Activated T-cell treated with anti-CD3 and anti-CD28 coated beads, Interleukin-2, amount 50 U/mL, for 4 hours (primary cell): ENCODE results near the gene SFTPB. TPM values are rescaled to one million over a fixed set of nuclear protein-coding genes. Genes with fewer than 3 reads are reported as not detected.
"Not testable (repeated sequence)": the region's sequence is repeated elsewhere in the genome, so short reads cannot be mapped to it uniquely, and the experiment has no call there.

ENCODE experiments used
- ATAC-seq, 2 donors: fragments of 200-7000 bp; cut with Tn5 transposase; one replicate each; pipeline ENCODE4 v1.10.0; 2021
- DNase-seq: peaks from one replicate; pipeline ENCODE4 v3.0.0-alpha.2; 2020
- H3K27me3 Mint-ChIP-seq: one replicate; pipeline ENCODE4 v1.8.0; 2021; ENCODE audit warnings: low read depth, mixed read lengths
- H3K36me3 Mint-ChIP-seq: one replicate; pipeline ENCODE4 v1.8.0; 2022; ENCODE audit warnings: mixed read lengths; ENCODE audit not compliant: insufficient read depth
- H3K4me1 Mint-ChIP-seq: one replicate; pipeline ENCODE4 v1.8.0; 2021; ENCODE audit warnings: low read depth, mixed read lengths
- H3K4me3 Mint-ChIP-seq: one replicate; pipeline ENCODE4 v1.8.0; 2021; ENCODE audit warnings: mild to moderate bottlenecking, moderate library complexity, mixed read lengths
- H3K9me3 Mint-ChIP-seq: one replicate; pipeline ENCODE4 v1.8.0; 2021; ENCODE audit warnings: mixed read lengths
- total RNA-seq, 3 donors: library from RNA; stranded (reverse); gene quantifications; one replicate each; pipeline ENCODE4 v1.2.1, GENCODE V29; 2021

Gene SFTPB
- total RNA-seq, result 1 to 10 TPM; 3.8 to 5.7 (median 5.0) TPM

DNA sequence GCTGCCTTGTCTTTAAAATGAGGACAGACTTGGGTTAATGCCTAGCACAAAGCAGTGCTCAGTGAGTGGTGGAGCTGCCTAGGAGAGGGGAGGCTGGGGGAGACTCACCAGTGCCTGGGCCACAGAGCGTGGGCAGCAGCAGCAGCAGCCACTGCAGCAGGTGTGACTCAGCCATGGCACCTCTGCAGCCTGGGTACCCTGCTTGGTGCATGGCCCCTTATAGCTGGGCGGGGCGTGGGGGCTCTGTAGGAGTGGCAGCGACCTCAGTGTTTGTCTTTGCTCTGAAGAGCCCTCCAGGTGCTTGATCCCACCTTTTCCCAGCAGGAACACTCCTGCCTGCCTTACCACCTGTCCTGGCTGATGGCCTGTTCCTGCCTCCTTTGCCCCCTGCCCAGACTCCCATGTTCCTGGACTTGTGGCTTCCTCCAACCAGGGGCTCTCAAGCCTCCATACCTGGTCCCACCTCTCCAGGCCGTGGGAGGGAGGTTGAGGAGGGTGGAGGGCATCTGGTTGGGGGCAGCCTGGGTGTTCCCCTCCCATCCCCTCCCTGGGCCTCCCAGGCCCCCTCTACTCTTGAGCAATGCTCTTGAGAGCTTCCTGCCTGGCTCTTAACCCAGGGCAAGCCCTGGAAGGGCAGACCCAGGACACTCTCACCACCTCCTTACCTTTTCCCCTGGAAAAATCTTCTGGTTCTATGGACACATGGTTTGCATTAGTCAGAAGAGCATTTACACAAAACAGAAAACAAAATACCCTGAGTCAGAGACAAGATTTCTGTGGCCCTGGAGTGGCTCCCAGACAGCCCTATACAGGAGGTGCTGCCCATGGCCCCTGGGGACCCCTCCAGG lies at the start of gene SFTPB:
SFTPB (minus strand) TSS at position 191 of the 848 bp plus-strand sequence; CDS start at position 175, 16 bp downstream.
- DNase-seq, result no peak
- no peaks in the 10 kb centered on the region for H3K27me3 Mint-ChIP-seq
- no peaks in the 10 kb centered on the region for H3K9me3 Mint-ChIP-seq
- H3K36me3 Mint-ChIP-seq, result no peaks in the 10 kb centered on the region
- H3K4me3 Mint-ChIP-seq, result no peak within 1 kb of the TSS
- ATAC-seq, result no peak
- H3K4me1 Mint-ChIP-seq, result no peaks in the 10 kb centered on the region

DNA sequence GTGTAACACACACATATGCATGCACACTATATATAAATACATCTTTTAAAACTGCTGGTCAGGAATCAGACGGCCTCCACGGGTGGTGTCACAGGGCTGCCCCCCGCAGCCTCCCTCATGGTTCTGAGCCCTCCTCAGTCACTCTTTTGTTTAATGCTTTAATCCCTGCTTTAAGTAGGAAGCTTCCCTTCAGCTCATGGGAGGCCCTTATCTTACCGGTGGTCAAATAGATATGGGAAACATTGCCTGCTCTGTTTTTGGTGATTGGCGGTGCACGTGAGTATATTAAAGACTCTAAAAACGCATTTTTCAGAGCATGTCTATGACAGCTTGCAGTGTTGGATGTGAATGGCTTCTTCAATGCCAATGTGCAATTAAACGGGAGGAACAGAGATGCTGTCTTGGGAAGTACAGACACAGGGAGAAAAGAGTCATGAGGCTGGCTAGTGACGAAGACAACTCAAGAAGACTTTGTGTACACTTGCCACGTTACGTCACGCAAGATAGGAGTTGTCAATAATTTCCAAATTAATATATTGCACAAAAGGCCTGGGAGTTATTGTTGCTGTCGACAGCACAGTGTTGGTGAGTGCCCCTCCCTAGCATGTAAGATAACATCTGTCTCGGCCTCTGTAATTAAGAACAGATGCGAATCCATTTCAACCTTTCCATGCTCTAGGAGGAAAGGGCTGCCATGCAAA lies 49.5 kb upstream of the SFTPB start:
- DNase-seq (no peak), ATAC-seq (no peak)
- peaks cover 8% of the 10 kb centered on the region for H3K4me1 Mint-ChIP-seq
- H3K36me3 Mint-ChIP-seq, result no peaks in the 10 kb centered on the region
- peaks cover 2% of the 10 kb centered on the region for H3K27me3 Mint-ChIP-seq
- peaks cover 7% of the 10 kb centered on the region for H3K9me3 Mint-ChIP-seq
- H3K4me3 Mint-ChIP-seq, result no peak overlapping the region

DNA sequence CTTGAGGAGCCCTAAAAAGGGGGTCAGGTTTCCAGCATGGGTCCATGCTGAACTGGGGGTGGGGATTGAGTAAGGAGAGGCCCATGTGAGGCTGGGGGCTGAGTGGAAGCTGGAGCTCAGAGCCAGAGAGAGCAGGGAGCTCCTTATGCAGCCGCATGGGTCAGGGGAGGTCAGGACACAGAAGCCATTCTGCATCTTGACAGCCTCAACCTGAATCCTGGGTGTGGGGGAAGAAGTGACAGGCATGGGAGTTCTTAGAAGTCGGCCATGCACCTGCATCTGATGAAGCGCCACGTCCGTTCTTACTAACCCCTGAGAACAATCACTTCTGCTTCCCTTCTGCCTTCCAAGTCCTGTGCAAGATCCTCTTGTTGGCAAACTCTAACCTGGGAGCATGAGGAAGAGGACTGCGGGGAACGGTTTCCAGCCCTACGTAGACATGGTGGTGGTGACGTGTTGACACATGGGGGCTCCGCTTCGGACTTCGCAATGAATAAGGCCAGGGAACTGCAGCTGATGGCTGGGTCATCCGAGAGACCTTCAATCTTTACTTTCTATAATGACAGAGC lies 48.4 kb upstream of the SFTPB start:
- H3K36me3 Mint-ChIP-seq, result no peaks in the 10 kb centered on the region
- H3K9me3 Mint-ChIP-seq, result peaks cover 7% of the 10 kb centered on the region

DNA sequence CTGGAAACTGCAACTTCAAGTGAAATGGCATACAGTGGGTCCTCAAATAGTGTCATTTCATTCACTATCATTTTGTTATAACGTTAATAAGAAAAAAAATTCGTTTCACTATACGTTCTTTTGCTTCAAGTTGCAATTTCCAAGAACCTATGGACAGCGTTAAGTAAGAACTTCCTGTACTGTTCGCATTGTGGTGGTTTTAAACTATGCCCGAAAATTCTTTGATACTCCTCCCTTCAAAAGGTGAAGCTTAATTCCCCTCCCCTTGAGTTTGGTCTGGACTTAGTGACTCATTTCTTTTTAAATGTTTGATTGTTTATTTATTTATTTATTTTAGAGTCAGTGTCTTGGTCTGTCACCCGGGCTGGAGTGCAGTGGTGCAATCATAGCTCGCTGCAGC lies 46.8 kb upstream of the SFTPB start:
- no peaks in the 10 kb centered on the region for H3K36me3 Mint-ChIP-seq
- ATAC-seq (no peak), DNase-seq (no peak)
- H3K9me3 Mint-ChIP-seq, result no peaks in the 10 kb centered on the region
- no peaks in the 10 kb centered on the region for H3K27me3 Mint-ChIP-seq
- H3K4me1 Mint-ChIP-seq, result peaks cover 8% of the 10 kb centered on the region
- no peak overlapping the region for H3K4me3 Mint-ChIP-seq

More for the DNA sequence above, 48.4 kb upstream of the SFTPB start:
- H3K4me3 Mint-ChIP-seq, result no peak overlapping the region
- DNase-seq (no peak), ATAC-seq (no peak)
- H3K4me1 Mint-ChIP-seq, result peaks cover 8% of the 10 kb centered on the region
- peaks cover 2% of the 10 kb centered on the region for H3K27me3 Mint-ChIP-seq

DNA sequence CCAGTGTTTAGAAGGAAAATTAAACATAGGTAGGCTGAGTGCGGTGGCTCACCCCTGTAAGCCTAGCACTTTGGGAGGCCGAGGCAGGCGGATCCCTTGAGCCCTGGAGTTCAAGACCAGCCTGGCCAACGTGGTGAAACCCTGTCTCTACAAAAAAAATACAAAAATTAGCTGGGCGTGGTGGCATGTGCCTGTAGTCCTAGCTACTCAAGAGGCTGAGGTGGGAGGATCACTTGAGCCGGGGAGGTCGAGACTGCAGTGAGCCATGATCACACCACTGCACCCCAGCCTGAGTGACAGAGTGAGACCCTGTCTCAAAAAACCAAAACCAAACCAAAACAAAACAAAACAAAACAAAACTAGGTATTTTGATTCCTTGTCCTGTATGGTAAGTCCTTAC lies 46.4 kb upstream of the SFTPB start:
- ATAC-seq, result not testable (repeated sequence)

DNA sequence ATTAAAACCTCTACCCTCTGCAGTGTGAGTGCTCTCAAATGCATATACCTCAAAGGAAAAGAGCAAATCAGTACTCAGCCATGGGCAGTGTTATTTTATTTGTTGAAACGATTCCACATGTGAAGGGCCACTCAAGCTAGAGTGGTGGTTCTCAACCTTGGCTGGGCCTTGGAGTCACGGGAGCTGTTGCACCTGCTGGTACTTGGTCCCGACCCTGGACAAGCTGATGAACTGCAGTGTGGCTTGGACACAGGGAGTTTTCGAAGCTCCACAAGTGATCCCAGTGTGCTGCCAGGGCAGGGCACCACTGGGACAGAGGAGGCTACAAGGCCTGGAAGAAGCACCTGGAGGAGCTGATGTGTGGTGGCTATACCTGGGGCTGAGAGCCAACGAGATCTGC lies 45.8 kb upstream of the SFTPB start:
- Mint-ChIP-seq H3K27me3 (peaks cover 1% of the 10 kb centered on the region), H3K4me1 (peaks cover 8% of the 10 kb centered on the region), H3K36me3 (no peaks in the 10 kb centered on the region), H3K4me3 (no peak overlapping the region), H3K9me3 (no peaks in the 10 kb centered on the region)
- ATAC-seq (no peak), DNase-seq (no peak)

More for the DNA sequence above, 46.4 kb upstream of the SFTPB start:
- not testable (repeated sequence) for H3K36me3 Mint-ChIP-seq, H3K9me3 Mint-ChIP-seq, H3K4me3 Mint-ChIP-seq, DNase-seq, H3K27me3 Mint-ChIP-seq, H3K4me1 Mint-ChIP-seq

DNA sequence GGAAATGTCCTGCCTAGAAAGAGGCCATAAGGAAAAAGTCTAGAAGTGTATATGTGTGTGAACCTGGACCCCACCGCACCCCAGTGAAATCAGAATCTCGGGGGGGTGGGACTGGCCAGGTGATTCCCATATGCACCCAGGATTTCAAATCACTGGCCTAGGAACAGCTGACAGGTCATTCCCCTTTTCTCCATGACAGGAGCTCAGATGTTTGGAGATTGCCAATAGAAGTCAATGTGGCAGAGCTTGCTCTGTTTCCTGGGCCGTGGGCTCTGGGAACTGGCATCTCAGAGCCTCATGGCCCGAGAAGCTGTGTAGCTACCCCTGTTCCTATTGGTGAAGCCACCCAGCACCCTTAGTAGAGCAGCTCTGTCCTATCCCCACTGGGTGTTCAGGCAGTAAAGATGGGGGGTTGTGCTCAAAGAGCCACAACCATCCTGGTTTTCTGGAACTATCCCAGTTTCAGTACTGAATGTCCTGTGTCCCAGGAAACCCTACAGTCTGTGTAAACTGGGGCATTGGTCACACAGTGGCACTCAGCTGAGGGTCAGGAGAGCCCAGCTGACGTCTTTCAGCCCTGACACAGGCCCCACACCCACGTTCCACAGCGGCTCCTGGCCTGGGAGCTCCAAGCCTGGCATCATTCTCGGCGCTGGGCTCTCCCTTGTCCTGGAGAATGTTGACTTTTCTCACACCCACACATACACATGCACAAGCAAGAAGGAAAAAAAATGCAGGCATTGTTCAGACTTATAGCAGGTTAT lies 45.0 kb upstream of the SFTPB start:
- H3K9me3 Mint-ChIP-seq, result no peaks in the 10 kb centered on the region
- DNase-seq, result no peak
- H3K4me1 Mint-ChIP-seq, result peaks cover 8% of the 10 kb centered on the region

DNA sequence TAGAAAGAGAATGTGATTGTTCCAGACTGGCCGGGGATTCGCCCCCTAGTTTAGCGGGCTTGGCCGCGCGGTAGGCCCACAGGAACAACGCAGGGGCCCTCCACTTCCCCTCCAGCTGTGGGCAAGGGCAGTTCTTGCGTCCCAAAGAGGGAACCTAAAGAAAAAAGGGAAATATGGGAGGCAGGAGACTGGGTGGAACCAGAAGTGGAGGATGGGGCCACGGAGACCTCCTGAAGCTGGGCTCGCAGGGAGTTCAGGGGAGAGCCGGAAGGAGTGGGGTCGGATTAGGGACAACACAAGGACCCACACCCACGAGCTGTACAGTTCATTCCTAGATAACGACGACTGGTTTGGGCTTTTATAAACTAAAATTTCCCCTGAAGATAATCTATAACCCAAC lies 44.3 kb upstream of the SFTPB start:
- Mint-ChIP-seq H3K4me1 (peaks cover 8% of the 10 kb centered on the region), H3K4me3 (no peak overlapping the region), H3K36me3 (no peaks in the 10 kb centered on the region), H3K27me3 (peaks cover 8% of the 10 kb centered on the region), H3K9me3 (no peaks in the 10 kb centered on the region)
- ATAC-seq (no peak), DNase-seq (no peak)

More for the DNA sequence above, 45.0 kb upstream of the SFTPB start:
- Mint-ChIP-seq H3K27me3 (peaks cover 6% of the 10 kb centered on the region), H3K4me3 (no peak overlapping the region), H3K36me3 (no peaks in the 10 kb centered on the region)
- no peak for ATAC-seq

DNA sequence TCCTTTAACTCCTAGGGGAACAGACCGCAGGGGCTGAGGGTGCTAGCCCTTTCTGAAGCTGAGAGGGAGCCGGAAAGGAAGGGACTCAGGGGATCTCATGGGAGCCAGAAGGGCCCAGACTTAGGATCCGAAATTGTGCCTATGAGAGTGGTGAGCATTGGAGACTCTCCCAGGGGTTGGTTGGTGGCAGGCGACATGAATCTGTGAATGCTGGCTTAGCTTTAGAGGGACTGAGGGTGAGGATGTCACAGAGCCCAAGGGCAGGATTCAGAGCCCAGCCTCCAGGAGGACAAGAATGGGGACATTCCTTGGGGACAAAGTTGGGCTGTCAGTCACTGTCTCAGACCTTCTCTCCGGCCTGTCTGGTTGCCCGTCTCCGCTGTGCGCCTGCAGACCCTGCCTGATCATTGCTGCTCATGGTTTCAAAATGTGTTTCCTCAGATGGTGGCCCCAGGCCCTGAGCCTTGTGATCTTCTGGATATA lies 43.6 kb upstream of the SFTPB start:
- DNase-seq, result no peak
- ATAC-seq, result no peak
- Mint-ChIP-seq H3K36me3 (no peaks in the 10 kb centered on the region), H3K4me3 (no peak overlapping the region), H3K9me3 (no peaks in the 10 kb centered on the region), H3K4me1 (peaks cover 10% of the 10 kb centered on the region), H3K27me3 (peaks cover 10% of the 10 kb centered on the region)

DNA sequence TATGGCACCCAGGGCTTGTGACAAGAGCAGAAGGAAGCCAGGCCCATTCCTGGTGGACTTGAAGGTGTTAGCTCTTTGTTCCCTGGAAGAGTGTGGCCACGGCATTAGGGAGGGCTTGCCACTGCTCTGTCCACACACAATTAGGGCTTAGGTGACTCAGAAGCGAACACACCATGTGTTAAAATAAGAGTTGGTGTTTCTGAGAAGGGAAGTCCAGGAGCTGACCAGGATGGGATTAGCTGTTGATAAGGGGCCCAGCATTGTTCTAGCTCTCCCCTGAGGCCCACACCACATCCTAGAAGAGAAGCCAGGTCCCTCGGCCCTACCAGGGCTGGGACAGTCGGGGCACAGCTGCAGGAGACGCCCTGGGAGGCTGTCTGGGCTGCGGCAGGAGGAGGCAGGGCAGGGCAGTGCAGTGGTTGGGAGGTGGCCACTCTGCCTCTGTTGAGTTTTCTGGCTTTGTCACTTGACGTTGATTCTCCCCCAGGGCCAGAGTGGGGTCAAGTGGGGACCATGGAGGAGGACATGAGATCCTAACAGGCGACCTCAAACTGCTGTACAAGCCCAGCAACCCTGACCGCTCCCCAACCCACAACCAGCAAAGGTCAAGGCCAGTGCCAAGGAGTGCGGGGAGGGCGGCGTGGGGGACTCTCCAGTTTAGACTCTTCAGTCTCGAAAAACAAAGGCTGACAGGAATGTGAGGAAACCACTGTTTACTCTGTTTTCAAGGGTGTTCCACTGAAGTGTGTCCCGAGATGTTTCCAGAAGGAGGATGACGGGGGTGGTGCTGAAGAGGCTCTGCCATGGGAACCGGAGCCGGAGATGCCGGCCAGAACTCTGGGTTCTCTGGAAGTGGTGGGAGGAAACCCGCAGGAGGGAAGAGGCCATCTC lies 42.9 kb upstream of the SFTPB start:
- H3K4me1 Mint-ChIP-seq, result peaks cover 11% of the 10 kb centered on the region
- ATAC-seq, result no peak
- H3K4me3 Mint-ChIP-seq, result no peak overlapping the region
- H3K9me3 Mint-ChIP-seq, result no peaks in the 10 kb centered on the region
- H3K36me3 Mint-ChIP-seq, result no peaks in the 10 kb centered on the region
- DNase-seq, result no peak
- H3K27me3 Mint-ChIP-seq, result peaks cover 14% of the 10 kb centered on the region

DNA sequence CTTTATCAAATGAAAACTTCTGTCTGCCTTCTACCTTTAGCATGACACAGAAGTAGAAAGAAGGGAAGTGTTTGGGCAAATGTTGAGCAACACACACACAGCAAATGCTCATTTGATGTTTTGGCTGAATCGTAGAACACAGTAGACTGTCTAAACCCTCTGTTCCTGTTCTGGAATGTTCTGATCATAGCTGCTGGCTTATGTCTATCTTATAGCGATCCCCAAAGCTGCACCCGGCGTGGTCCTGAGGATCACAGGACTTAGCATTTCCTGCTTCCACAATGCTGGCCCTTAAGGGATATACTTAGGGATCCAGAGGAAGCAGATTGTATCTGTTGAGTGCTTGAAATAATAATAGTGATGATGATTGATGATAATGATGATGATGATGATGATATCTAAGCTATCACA lies 41.4 kb upstream of the SFTPB start:
- no peak for ATAC-seq
- H3K36me3 Mint-ChIP-seq, result no peaks in the 10 kb centered on the region
- peaks cover 22% of the 10 kb centered on the region for H3K4me1 Mint-ChIP-seq
- DNase-seq, result no peak
- peaks cover 14% of the 10 kb centered on the region for H3K27me3 Mint-ChIP-seq
- H3K4me3 Mint-ChIP-seq, result no peak overlapping the region
- H3K9me3 Mint-ChIP-seq, result no peaks in the 10 kb centered on the region

DNA sequence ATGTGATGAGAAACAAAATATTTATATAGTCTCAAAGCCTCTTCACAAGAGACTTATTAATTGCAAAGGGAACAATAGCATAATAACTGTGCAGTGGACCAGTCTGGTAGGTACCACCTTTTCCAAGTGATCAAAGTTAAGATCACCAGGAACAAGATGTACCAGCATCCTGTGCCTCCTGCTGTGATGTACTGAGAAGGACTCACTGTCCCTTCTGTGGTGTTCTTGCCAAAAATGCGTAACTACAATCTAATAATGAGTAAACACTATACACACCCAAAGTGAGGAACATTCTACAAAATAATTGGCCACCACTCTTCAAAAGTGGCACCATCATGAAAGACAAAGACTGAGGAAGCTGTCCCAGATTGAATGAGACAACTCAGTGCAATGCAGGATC lies 40.6 kb upstream of the SFTPB start:
- Mint-ChIP-seq H3K27me3 (peaks cover 14% of the 10 kb centered on the region), H3K4me3 (no peak overlapping the region), H3K9me3 (no peaks in the 10 kb centered on the region), H3K36me3 (no peaks in the 10 kb centered on the region), H3K4me1 (peaks cover 19% of the 10 kb centered on the region)
- ATAC-seq, result no peak
- no peak for DNase-seq

DNA sequence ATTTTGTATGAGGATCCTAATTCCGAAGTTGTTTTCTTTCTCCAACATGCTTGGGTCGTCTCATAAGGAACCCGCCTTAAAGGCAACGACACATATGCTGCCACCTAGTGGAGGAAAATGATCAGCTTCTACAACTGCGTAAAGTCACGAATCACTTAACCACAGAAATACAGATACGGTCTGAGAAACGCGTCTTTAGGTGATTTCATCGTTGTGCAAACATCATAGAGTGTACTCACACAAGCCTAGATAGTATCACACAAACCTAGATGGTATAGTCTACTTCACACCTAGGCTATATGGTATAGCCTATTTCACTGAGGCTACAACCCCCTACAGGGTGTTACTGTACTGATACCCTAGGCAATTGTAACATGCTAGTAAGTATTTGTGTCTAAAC lies 39.3 kb upstream of the SFTPB start:
- Mint-ChIP-seq H3K9me3 (no peaks in the 10 kb centered on the region), H3K4me1 (peaks cover 30% of the 10 kb centered on the region), H3K27me3 (peaks cover 14% of the 10 kb centered on the region), H3K36me3 (no peaks in the 10 kb centered on the region), H3K4me3 (no peak overlapping the region)
- peak; percentile 88 for ATAC-seq
- peak; percentile 45 for DNase-seq
